HG02642 (cell line): Measurements from ENCODE around the gene MICOS13.
"Not testable (repeated sequence)": the region's sequence is repeated elsewhere in the genome, so short reads cannot be mapped to it uniquely, and the experiment has no call there.

Source experiments
- ATAC-seq: cut with Tn5 transposase; IDR thresholded peaks from one replicate; pipeline ENCODE4 v1.9.1; 2021; ENCODE audit warnings: mild to moderate bottlenecking; ENCODE audit not compliant: unreplicated experiment, poor library complexity

The MICOS13 gene

DNA sequence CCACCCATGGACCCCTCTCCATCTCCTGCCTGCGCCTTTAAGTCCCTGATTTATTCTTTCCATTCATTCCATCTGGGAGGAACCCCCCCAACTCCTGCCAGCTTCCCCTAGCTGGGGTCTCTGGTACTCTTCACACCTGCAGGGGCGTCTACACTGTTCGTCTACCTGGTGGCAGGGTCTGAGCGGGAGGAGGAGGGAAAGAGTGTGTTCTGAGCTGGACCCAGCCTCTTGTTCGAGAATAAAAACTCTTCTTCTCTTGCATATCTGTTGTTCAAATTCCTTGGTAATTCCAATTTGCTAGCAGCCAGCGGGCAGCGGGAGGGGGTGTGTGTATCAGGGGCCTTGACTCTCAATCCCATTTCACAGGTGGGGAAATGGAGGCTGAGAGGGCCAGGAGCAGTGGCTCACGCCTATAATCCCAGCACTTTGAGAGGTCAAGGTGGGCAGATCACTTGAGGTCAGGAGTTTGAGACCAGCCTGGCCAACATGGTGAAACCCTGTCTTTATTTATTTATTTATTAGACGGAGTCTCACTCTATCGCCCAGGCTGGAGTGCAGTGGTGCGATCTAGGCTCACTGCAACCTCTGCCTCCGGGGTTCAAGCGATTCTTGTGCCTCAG is 8.1 kb upstream of the MICOS13 start:
- ATAC-seq: not testable (repeated sequence)

DNA sequence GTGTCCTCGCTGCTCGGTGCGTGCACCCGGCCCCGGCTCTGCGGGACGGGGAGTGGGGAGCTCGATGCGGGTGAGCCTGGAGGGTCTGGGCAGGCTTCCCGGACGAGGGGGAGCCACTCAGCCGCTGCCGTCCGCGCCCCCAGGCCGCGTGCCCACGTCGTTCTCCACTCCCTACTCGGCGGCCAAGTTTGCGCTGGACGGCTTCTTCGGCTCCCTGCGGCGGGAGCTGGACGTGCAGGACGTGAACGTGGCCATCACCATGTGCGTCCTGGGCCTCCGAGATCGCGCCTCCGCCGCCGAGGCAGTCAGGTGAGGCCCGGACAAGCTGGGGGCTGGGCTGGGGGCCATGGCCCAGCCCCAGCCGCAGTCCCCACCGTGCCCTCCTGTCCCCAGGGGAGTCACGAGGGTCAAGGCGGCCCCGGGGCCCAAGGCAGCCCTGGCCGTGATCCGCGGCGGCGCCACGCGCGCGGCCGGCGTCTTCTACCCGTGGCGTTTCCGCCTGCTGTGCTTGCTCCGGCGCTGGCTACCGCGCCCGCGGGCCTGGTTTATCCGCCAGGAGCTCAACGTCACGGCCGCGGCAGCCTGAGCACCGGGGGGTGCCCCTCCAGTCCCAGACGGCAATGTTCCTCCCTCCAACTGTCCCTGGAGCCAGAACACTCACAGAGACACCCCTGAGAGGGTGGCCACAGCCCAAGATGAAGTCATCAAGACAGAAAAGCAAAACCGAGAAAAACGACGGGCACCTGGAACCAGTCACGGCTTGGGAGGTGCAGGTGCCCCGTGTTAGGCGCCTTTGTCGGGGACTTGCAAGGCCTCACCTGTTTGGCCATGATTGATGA is 7.3 kb upstream of the MICOS13 start:
- no peak for ATAC-seq

DNA sequence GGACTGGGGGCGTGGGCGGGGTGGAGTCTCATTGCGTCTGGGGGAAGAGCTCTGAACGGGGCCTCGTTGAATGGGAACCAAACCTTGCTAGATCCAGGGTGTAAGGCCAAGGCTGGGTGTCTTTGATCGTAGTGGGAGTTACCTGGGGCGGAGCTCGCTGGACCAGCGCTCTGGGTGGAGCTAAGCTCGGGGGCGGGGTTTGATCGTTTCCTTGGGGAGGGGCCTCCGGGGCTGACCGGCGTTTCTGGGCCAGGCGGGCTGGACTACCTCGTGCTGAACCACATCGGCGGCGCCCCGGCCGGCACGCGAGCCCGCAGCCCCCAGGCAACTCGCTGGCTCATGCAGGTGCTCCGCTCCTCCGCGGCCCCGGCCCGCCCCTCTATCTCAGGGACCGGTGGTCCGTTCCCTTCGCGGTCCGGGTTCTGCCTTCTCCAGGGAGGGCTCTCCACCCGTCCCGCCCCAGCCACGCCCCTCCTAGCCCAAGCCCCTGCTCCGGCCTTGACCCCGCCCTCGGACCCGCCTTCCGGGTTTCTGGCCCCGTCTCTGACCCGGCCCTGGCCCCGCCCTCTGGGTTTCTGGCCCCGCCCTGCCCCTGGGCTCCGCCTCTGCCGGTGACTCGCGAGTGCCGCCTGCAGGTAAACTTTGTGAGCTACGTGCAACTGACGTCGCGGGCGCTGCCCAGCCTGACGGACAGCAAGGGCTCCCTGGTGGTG is 6.5 kb upstream of the MICOS13 start:
- ATAC-seq: peak; percentile 65

DNA sequence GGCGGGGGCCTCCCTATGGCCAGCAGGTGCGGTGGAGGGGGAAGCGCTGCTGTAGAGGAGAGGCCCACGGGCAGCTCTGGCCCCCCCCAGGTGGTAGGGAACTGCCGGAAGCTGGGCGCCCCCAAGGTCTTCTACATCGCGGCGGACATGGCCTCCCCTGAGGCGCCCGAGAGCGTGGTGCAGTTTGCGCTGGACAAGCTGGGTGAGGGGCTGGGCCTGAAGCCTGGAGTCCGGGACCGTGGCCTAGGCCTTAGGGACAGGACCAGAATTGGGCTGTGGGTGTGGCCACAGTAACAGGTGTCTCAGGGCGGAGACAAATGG is 6.0 kb upstream of the MICOS13 start:
- ATAC-seq: no peak

DNA sequence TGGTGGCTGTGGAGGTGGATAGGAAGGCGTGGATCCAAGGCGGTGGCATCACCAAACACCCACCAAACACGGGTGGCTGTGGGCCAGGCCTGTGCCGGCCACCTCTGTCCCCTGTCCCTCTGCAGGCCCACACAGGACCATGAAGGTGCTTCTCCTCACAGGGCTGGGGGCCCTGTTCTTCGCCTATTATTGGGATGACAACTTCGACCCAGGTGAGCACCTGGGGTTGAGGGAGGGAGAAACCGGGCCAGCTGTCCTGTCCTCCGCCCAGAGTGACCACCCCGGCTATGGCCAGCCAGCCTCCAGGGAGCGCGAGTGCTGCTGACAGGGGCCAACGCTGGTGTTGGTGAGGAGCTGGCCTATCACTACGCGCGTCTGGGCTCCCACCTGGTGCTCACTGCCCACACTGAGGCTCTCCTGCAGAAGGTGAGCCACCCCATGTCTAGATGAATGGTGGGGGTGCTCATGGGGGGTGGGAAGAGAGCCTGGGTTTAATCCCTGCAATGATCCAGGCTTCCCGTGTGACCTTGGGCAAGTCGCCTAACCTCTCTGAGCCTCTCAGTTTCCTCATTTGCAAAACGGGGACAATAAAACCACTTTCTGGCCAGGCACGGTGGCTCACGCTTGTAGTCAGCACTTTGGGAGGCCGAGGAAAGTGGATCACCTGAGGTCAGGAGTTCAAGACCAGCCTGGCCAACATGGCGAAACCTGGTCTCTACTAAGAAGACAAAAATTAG is 4.5 kb upstream of the MICOS13 start:
- ATAC-seq: no peak

DNA sequence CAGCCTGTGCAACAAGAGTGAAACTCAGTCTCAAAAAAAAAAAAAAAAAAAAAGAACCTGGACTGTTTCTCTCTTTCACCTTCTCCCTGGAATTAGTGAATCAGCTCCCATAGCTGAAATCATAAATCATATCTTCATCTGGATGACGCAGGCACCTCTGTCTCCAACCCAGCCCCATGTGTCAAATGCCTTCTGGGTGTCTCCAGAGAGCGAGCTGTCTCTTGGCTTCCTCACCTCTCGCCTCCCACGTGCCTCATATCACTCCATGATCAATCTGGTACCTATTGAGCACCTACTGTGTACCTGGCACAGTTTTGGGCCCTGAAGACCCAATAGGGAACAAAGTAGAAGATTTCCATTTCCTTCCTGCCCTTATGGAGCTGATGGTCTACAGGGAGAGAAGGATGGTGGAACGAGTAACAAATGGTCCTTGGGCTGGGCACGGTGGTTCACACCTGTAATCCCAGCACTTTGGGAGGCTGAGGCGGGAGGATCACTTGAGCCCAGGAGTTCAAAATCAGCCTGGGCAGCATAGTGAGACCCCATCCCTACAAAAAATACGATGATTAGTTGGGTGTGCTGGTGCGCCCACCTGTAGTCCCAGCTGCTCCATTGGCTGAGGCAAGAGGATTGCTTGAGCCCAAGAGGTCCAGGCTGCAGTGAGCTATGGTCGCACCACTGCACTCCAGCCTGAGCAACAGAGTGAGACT is 3.0 kb upstream of the MICOS13 start:
- no peak for ATAC-seq

DNA sequence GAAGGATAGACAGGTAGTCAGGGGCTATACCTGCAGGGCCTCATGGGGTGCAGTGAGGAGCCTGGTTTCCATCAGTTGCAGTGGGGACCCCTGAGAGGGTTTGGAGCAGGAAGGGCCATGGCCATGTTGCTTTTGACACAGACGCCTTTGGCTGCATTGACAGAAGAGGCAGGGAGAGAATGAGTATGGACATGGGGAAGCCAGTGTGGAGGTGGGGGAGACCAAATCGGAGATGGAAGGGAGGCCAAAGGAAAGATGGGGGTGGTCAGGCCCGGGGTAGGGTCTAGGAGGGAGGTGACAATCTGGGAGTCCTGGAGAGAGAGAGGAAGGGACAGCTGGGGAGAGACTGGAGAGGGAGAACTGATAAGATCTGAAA is 1.8 kb upstream of the MICOS13 start:
- ATAC-seq: no peak

DNA sequence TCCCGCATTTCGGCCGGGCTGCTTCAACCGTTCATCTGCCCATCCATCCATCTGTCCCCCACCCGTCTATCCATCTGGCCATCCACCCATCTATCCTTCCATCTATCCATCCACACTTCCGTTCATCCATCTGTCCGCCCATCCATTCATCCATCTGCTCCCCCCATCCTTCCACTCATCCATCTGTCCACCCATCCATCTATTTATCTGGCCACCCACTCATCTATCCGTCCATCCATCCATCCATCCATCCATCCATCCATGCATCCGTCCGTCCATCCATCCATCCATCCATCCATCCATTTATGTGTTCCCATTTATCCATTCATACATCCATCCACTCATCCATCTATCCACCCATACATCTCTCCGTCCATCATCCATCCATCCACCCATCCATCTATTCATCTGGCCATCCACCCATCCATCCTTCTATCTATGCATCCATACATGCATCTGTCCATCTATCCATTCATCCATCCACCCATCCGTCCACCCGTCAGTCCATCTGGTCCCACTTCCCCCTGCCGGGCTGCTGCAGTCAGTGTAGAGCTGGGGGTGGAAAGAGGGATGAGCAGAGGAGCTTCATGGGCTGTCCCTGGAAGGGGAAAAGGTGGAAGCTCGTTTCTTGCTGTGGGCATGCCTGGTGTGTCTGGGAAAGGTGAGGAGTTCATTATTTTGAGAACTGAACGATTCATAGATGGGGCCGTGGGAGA is 1.2 kb upstream of the MICOS13 start:
- ATAC-seq: no peak

DNA sequence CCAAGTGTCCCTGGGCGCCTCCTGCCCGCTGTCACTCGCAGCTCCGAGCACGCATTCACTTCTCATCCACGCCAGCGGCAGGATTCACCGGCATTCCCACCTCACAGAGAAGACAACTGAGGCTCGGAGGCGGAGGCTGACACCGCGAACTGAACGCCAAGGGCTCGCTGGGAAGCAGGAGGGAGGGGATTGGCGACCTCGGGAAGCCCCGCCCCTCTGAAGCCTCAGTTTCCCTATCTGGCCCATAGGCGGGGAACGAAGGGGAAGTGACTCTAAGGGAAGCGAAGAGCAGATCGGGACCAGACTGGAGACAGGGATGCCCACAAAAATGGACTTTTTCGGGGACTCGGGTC is 256 bp downstream of the MICOS13 start:
- ATAC-seq: no peak

DNA sequence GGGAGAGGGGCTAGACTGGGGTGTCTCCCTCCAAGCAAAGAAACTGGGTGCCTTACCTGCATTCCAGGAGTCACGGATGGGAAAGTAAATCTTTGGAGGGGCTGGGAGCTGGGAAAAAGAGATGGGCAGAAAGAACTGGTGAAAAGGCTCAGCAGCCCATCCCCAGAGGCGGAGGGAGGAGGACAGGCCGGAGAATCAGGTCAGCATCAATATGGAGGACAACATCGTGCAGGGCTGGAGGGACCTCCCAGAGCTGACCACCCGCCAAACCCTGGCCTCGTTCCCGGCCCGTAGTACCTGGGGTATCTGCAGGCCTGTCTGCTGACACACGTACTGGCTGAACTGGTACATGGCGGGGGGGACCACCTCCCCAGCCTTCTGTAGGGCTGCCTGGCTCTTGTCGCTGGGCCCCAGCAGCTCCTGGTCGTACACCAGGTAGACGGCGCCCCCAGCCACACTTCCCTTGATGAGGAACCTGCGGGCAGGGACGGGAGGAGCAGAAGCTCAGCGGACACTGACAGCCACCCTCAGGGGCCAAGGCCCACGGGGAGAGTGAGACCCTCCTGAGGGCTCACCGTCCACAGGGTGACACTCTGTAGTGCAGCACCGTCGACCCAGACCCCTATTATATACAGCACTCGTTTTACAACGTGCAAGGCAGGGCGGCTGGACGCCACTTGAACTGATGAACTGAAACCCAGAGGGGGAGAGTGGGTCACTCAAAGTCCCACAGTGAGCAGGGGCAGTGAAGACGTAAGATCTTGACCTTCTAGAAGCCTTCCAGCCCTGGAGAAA is 830 bp downstream of the MICOS13 start:
- no peak for ATAC-seq

DNA sequence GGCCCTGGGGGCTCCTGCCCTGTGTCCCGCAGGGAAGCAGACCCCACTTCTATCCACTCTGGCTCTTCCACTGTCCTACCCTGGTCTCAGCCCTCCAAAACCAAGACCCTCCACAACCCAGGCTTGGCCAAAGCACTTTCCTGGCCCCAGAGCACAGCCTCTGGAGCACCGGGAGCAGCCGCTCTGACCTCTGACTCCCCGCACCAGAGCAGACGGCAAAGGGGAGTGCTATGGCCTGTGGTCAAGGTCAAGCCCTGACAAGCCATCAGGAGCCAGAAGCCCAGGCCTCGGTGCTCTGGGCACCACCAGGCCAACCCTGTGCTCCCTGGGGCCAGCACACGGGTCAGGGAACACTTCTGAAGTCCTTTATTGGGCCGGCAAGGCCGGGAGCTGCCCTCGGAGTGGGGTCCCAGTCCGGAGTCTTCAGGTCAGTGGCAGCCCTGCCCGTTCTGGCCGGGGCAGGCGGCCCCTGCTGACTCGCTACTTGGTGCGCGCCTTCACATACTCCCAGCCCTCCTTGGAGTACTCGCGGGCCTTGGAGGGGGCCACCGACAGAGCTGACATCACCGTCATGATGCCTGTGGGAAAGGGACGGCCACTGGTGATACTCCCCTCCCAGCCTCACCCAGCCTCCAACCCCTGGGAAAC is 2.1 kb downstream of the MICOS13 start:
- no peak for ATAC-seq

DNA sequence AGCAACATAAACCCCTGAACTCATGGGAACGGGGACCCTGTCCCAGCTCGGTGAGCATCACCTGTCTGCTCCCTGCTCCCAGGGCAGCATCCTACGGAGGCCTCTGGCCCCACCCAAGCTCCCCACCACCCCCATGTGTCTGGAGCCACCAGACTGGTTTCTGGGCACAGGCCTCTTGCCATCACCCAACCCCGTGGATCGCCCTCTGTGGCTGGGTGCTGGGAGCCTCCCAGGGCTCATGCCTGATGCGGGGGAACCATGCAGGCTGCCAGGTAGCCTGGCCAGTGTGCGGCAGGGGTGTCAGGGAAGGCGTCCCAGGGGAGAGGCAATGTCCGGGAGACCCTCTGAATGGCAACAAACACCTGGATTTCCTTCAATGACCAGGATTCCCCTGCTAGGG is 2.7 kb downstream of the MICOS13 start:
- ATAC-seq: no peak

DNA sequence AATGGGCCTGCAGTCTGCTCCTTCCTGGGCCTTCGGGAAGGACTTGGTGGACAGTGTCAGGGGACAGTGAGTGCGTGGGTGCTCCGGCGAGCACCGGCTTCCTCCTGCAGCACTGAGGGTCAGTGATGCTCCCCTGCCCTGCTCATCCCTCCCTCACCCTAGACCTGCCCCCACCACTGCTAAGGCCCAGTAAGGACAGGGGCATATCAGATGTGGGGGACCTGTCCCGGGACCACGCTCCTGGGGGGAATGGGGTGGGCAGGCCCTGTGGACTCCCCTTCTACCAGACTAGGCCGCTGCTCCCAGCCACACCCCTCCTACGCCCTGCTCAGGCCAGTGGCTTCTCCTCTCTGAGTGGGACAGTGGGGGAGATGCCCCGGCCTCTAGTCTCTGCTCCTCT is 3.2 kb downstream of the MICOS13 start:
- no peak for ATAC-seq

DNA sequence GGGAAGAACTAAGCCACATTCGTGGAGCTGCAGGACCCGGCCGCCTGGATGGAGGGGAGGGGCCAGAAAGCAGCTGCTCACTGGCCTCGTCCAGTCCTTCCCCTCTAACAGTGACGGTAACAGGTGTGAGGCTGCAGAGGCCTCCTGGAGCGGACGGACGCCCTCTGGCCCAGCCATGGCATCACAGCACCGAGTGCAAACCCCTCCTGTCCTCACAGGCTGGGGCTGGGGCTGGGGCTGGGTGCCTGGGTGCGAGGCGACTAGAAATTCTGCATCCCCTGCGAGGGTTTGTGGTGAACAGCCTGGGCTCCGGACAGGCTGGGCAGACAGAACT is 3.6 kb downstream of the MICOS13 start:
- ATAC-seq: no peak

DNA sequence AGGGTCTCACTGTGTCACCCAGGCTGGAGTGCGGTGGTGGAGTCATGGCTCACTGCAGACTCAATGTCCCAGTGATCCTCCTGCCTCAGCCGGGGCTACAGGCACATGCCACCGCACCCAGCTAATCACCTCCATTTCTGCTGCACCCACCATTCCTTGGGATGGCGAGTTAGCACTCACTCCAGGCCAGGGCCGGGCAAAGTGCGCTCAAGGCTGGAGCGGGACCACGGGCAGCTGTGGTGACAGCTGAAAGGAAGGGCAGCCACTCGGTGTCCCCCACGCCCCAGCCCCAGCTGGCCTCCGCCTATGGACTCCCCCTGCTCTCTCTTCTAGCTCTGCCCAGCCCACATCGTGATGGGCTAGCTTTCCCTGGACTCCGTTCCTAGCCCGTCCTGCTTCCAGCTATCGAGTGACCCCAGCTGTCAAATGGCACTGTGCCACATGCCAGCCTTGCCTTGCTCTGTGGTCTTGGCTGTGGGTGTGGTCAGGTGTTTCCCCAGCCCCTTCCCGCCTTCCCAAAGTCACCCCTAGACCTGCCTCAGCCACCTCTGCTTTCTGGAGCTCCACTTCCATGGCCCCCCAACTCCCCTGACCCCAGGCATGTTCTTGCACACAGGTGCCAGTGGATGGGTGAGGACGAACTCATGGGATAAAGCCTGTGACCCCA is 4.1 kb downstream of the MICOS13 start:
- no peak for ATAC-seq

DNA sequence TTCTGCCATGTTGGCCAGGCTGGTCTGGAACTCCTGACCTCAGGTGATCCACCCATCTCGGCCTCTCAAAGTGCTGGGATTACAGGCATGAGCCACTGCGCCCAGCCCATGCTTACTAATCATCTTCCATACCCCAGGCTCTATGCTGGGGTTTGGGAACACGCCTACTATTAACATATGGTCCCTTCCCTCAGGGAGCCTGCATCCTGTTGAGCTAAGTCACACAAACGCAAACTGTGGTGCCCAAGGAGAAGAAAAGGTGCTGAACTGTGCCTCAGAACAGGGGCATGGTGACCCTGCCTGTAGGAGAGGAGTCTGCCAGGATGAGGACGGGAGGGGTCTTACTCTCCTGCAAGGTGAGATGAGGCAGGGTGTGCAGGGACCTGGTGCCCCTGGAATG is 5.6 kb downstream of the MICOS13 start:
- no peak for ATAC-seq

DNA sequence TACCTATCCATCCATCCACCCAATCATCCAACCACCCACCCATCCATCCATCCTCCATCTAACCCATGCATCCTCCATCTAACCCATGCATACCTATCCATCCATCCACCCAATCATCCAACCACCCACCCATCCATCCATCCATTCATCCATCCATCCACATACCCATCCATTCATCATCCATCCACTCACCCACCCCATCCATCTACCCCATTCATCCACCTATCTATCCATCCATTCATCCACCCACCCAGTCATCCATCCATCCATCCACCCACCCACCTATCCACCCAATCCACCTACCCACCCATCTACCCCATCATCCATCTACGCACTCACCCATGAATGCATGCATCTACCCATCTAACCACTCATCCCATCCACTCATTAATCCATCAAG is 6.6 kb downstream of the MICOS13 start:
- no peak for ATAC-seq
